HepG2 (cell line): ENCODE data around the gene ZNF771. TPM values are rescaled to one million over a fixed set of nuclear protein-coding genes. Genes with fewer than 3 reads are reported as not detected.
A peak's percentile ranks its signal among the peaks of the same experiment; 100 is the strongest.

Experiments
- ARNT ChIP-seq: fragments of 450-650 bp; IDR thresholded peaks from 2 replicates; pipeline ENCODE4 v1.6.1; 2017
- BORCS8-MEF2B ChIP-seq: sonication (generic); formaldehyde crosslinking; IDR thresholded peaks from 2 replicates; pipeline ENCODE4 v1.8.0; 2022; ENCODE audit warnings: mild to moderate bottlenecking, missing genetic modification reagents
- CCDC6 ChIP-seq: sonication (generic); formaldehyde crosslinking; IDR thresholded peaks from 2 replicates; pipeline ENCODE4 v1.8.1; 2022; ENCODE audit warnings: mild to moderate bottlenecking, missing genetic modification reagents, moderate library complexity
- CHD4 ChIP-seq: fragments of 200-600 bp; sonication (generic); IDR thresholded peaks from 2 replicates; pipeline ENCODE4 v1.7.0; 2017; ENCODE audit warnings: mild to moderate bottlenecking, low read length, borderline replicate concordance
- HNRNPL ChIP-seq: fragments of 200-400 bp; formaldehyde crosslinking; IDR thresholded peaks from 2 replicates; pipeline ENCODE4 v1.6.1; 2017; ENCODE audit warnings: mild to moderate bottlenecking, low read depth, low read length
- IRX3 ChIP-seq: sonication (generic); formaldehyde crosslinking; IDR thresholded peaks from 2 replicates; pipeline ENCODE4 v1.8.1; 2023; ENCODE audit warnings: mild to moderate bottlenecking, low read depth, missing genetic modification reagents, borderline replicate concordance
- MBD4 ChIP-seq: IDR thresholded peaks from 2 replicates; pipeline ENCODE4 v1.6.1; 2012; ENCODE audit warnings: low read length, inconsistent platforms, borderline replicate concordance
- NCOA2 ChIP-seq: sonication (generic); formaldehyde crosslinking; IDR thresholded peaks from 2 replicates; pipeline ENCODE4 v1.8.0; 2022; ENCODE audit warnings: inconsistent platforms
- NFRKB ChIP-seq: fragments of 450-650 bp; IDR thresholded peaks from 2 replicates; pipeline ENCODE4 v1.6.1; 2017
- PCBP1 ChIP-seq: fragments of 200-400 bp; formaldehyde crosslinking; IDR thresholded peaks from 2 replicates; pipeline ENCODE4 v1.6.1; 2017; ENCODE audit warnings: mild to moderate bottlenecking, low read depth, low read length, borderline replicate concordance
- RCOR2 ChIP-seq: IDR thresholded peaks from 2 replicates; pipeline ENCODE4 v1.6.1; 2016; ENCODE audit warnings: missing biosample characterization, missing genetic modification reagents
- SMC3 ChIP-seq: IDR thresholded peaks from 2 replicates; pipeline ENCODE4 v1.6.1; 2011; ENCODE audit warnings: low read length, improper control_type of control experiment
- SRY ChIP-seq: sonication (generic); formaldehyde crosslinking; IDR thresholded peaks from 2 replicates; pipeline ENCODE4 v1.8.0; 2022; ENCODE audit warnings: mild to moderate bottlenecking, missing genetic modification reagents
- ZFP1 ChIP-seq: IDR thresholded peaks from 2 replicates; pipeline ENCODE4 v1.6.1; 2016
- ZIK1 ChIP-seq: sonication (generic); formaldehyde crosslinking; IDR thresholded peaks from 2 replicates; pipeline ENCODE4 v1.5.0; 2020; ENCODE audit warnings: mild to moderate bottlenecking, low read depth, missing genetic modification reagents, borderline replicate concordance
- ZNF607 ChIP-seq: sonication (generic); formaldehyde crosslinking; IDR thresholded peaks from 2 replicates; pipeline ENCODE4 v1.5.1; 2020; ENCODE audit warnings: missing genetic modification reagents, mild to moderate bottlenecking, borderline replicate concordance
- ZNF670 ChIP-seq: sonication (generic); formaldehyde crosslinking; IDR thresholded peaks from 2 replicates; pipeline ENCODE4 v1.8.0; 2022; ENCODE audit warnings: mild to moderate bottlenecking, missing genetic modification reagents, borderline replicate concordance
- ZNF777 ChIP-seq: sonication (generic); formaldehyde crosslinking; IDR thresholded peaks from 2 replicates; pipeline ENCODE4 v1.4.0; 2020; ENCODE audit warnings: missing genetic modification reagents
- ZSCAN29 ChIP-seq: sonication (generic); formaldehyde crosslinking; conservative IDR thresholded peaks from 2 replicates; pipeline ENCODE4 v1.4.0; 2020; ENCODE audit warnings: mild to moderate bottlenecking, missing genetic modification reagents
- polyA plus RNA-seq, 8 experiments: library from polyadenylated mRNA; depleted of rRNA in 3 of 8; stranded (reverse) in 7 of 8; unstranded in 1 of 8; fragments of >200 nt; fragmentation: Illumina TruSeq in 4 of 8; extraction: Trizol in 4 of 8; gene quantifications; 2 replicates each; pipeline versions ENCODE4 v1.2.1 to v1.2.3, GENCODE V29; 2011 to 2016; ENCODE audit warnings: low read depth in 4 of 8, missing spikeins in 1 of 8, mixed read lengths in 1 of 8; ENCODE audit not compliant: insufficient read depth in 1 of 8
- total RNA-seq, 5 experiments: library from RNA; depleted of rRNA; stranded (reverse); fragments of >200 nt; fragmentation: Illumina TruSeq; extraction: Trizol; gene quantifications; 2 replicates each; pipeline ENCODE4 v1.2.3, GENCODE V29; 2016; ENCODE audit warnings: low read depth in 1 of 5
- TF ChIP-seq, protein P1 (sequence below): sonication (generic); formaldehyde crosslinking; IDR thresholded peaks from 2 replicates; pipeline ENCODE4 v1.9.0; 2022; ENCODE audit warnings: missing genetic modification reagents, mild to moderate bottlenecking, borderline replicate concordance
- TF ChIP-seq, protein P2 (sequence below): sonication (generic); formaldehyde crosslinking; IDR thresholded peaks from 2 replicates; pipeline ENCODE4 v1.5.0; 2020; ENCODE audit warnings: missing genetic modification reagents
- TF ChIP-seq, protein P3 (sequence below): sonication (generic); formaldehyde crosslinking; conservative IDR thresholded peaks from 2 replicates; pipeline ENCODE4 v1.8.1; 2023; ENCODE audit warnings: missing genetic modification reagents
- TF ChIP-seq, protein P4 (sequence below): sonication (generic); formaldehyde crosslinking; IDR thresholded peaks from 2 replicates; pipeline ENCODE4 v1.5.1; 2020; ENCODE audit warnings: mild to moderate bottlenecking, moderate library complexity, missing genetic modification reagents

Gene ZNF771
- total and polyA plus RNA-seq, 2 of the 13 experiments (the other 11 are each of a cell fraction or from before 2014, with no cell fraction given): 5.0 to 11.8 TPM

DNA sequence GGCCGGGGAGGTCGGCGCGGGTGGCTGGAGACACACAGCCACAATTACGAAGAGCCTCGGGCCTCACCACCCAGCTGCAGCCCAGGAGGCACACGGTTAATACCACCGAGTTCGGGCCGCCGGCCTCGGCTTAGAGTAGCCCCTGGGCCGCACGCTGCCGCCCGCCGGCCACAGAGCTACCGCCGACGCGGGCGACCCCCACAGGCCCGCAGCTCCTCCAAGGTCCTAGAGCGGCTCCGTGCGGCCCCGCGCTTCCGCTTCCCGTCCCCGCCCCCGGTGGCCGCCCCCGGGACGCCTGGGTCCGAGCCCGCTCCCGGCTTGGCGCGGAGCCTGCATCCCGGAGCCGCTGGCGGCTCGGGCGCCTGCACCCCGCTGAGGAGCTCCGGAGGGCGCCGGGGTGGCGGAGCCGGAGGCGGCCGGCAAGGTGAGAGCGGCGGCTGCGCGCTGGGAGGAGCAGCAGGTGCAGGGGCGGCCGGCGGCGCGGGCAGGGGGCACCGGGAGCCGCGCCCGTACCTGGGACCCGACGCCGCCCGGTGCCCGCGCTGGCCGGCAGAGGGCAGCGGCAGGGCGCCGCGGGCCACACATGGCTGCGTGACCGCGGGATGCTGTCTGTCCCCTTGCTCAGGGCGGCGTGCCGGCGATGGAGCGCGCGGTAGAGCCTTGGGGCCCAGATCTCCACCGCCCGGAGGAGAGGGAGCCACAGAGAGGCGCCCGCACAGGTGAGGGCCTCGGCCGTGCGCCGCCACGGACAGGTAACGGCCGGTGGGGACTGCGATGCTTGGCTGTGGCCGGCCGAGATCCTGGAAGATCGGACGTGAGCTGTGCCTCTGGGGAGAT is 12.0 kb upstream of the ZNF771 start, which contains the start of gene ZNF48 (continued):
- TF ChIP-seq SRY (CRISPR knock-in tag) (peak; percentile 22; the same call in 1 of the 2 replicates), ARNT (no peak), ZFP1 (CRISPR knock-in tag) (no peak), ZNF670 (CRISPR knock-in tag) (no peak), ZSCAN29 (0 out of 2 replicates have a peak, but pooled peaks have one; percentile 52), ZNF777 (CRISPR knock-in tag) (peak; percentile 83), SMC3 (peak; percentile 8; the same call in 1 of the 2 replicates), BORCS8-MEF2B (no peak; the same call in 1 of the 2 replicates), ZNF607 (CRISPR knock-in tag) (0 out of 2 replicates have a peak, but pooled peaks have one; percentile 47), IRX3 (CRISPR knock-in tag) (no peak), PCBP1 (peak; percentile 34; the same call in 1 of the 2 replicates), ZIK1 (CRISPR knock-in tag) (0 out of 2 replicates have a peak, but pooled peaks have one; percentile 40), CCDC6 (CRISPR knock-in tag) (0 out of 2 replicates have a peak, but pooled peaks have one; percentile 35), CHD4 (no peak), MBD4 (no peak), NCOA2 (CRISPR knock-in tag) (peak; percentile 27; the same call in 1 of the 2 replicates), NFRKB (no peak), RCOR2 (CRISPR knock-in tag) (no peak), HNRNPL (0 out of 2 replicates have a peak, but pooled peaks have one; percentile 20)
- TF ChIP-seq, protein P1, sequence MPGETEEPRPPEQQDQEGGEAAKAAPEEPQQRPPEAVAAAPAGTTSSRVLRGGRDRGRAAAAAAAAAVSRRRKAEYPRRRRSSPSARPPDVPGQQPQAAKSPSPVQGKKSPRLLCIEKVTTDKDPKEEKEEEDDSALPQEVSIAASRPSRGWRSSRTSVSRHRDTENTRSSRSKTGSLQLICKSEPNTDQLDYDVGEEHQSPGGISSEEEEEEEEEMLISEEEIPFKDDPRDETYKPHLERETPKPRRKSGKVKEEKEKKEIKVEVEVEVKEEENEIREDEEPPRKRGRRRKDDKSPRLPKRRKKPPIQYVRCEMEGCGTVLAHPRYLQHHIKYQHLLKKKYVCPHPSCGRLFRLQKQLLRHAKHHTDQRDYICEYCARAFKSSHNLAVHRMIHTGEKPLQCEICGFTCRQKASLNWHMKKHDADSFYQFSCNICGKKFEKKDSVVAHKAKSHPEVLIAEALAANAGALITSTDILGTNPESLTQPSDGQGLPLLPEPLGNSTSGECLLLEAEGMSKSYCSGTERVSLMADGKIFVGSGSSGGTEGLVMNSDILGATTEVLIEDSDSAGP (CRISPR knock-in tag): peak; percentile 94
- TF ChIP-seq, protein P2, sequence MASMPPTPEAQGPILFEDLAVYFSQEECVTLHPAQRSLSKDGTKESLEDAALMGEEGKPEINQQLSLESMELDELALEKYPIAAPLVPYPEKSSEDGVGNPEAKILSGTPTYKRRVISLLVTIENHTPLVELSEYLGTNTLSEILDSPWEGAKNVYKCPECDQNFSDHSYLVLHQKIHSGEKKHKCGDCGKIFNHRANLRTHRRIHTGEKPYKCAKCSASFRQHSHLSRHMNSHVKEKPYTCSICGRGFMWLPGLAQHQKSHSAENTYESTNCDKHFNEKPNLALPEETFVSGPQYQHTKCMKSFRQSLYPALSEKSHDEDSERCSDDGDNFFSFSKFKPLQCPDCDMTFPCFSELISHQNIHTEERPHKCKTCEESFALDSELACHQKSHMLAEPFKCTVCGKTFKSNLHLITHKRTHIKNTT: no peak
- TF ChIP-seq, protein P3, sequence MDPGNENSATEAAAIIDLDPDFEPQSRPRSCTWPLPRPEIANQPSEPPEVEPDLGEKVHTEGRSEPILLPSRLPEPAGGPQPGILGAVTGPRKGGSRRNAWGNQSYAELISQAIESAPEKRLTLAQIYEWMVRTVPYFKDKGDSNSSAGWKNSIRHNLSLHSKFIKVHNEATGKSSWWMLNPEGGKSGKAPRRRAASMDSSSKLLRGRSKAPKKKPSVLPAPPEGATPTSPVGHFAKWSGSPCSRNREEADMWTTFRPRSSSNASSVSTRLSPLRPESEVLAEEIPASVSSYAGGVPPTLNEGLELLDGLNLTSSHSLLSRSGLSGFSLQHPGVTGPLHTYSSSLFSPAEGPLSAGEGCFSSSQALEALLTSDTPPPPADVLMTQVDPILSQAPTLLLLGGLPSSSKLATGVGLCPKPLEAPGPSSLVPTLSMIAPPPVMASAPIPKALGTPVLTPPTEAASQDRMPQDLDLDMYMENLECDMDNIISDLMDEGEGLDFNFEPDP: no peak
- TF ChIP-seq, protein P4, sequence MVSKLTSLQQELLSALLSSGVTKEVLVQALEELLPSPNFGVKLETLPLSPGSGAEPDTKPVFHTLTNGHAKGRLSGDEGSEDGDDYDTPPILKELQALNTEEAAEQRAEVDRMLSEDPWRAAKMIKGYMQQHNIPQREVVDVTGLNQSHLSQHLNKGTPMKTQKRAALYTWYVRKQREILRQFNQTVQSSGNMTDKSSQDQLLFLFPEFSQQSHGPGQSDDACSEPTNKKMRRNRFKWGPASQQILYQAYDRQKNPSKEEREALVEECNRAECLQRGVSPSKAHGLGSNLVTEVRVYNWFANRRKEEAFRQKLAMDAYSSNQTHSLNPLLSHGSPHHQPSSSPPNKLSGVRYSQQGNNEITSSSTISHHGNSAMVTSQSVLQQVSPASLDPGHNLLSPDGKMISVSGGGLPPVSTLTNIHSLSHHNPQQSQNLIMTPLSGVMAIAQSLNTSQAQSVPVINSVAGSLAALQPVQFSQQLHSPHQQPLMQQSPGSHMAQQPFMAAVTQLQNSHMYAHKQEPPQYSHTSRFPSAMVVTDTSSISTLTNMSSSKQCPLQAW (CRISPR knock-in tag): 0 out of 2 replicates have a peak, but pooled peaks have one; percentile 13
